ENCODE measurements around the gene PHF8.

Gene PHF8

GRCh38 chrX:53939127-53939526, 105.1 kb downstream of the PHF8 start:
- Histone ChIP-seq H3K4me2 (ENCODE audit: low read length) (no peak overlapping the region), H2AFZ (ENCODE audit: low read depth, low read length) (no peak overlapping the region), H4K20me1 (ENCODE audit: insufficient read depth, low read length) (no peaks in the 10 kb centered on the region), H3K4me3 (ENCODE audit: low read length) (no peak overlapping the region), H3K9ac (ENCODE audit: low read length) (no peak overlapping the region), H3K36me3 (replicated peaks; ENCODE audit: low read depth, low read length) (peaks cover 3% of the 10 kb centered on the region), H3K9me3 (ENCODE audit: insufficient read depth, low read length) (no peaks in the 10 kb centered on the region), H3K4me1 (ENCODE audit: low read length) (peaks cover 3% of the 10 kb centered on the region; the same call in 1 of the 2 replicates), H3K27me3 (ENCODE audit: low read depth, low read length) (no peaks in the 10 kb centered on the region), H3K79me2 (ENCODE audit: low read length) (no peaks in the 10 kb centered on the region), H3K27ac (ENCODE audit: low read length) (no peak overlapping the region)
- TF ChIP-seq, protein P1, sequence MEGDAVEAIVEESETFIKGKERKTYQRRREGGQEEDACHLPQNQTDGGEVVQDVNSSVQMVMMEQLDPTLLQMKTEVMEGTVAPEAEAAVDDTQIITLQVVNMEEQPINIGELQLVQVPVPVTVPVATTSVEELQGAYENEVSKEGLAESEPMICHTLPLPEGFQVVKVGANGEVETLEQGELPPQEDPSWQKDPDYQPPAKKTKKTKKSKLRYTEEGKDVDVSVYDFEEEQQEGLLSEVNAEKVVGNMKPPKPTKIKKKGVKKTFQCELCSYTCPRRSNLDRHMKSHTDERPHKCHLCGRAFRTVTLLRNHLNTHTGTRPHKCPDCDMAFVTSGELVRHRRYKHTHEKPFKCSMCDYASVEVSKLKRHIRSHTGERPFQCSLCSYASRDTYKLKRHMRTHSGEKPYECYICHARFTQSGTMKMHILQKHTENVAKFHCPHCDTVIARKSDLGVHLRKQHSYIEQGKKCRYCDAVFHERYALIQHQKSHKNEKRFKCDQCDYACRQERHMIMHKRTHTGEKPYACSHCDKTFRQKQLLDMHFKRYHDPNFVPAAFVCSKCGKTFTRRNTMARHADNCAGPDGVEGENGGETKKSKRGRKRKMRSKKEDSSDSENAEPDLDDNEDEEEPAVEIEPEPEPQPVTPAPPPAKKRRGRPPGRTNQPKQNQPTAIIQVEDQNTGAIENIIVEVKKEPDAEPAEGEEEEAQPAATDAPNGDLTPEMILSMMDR (IDR thresholded peaks at IDR 0.05; ENCODE audit: low read depth, low read length): no peak
- no peak for TF ChIP-seq EZH2phosphoT487 (IDR thresholded peaks at IDR 0.05; ENCODE audit: low read depth)

GRCh38 chrX:53930515-53931380, 113.5 kb downstream of the PHF8 start:
- Histone ChIP-seq H3K36me3 (replicated peaks; ENCODE audit: low read depth, low read length) (no peaks in the 10 kb centered on the region), H3K9me3 (ENCODE audit: insufficient read depth, low read length) (no peaks in the 10 kb centered on the region), H4K20me1 (ENCODE audit: insufficient read depth, low read length) (no peaks in the 10 kb centered on the region), H3K79me2 (ENCODE audit: low read length) (no peaks in the 10 kb centered on the region), H3K27me3 (ENCODE audit: low read depth, low read length) (no peaks in the 10 kb centered on the region), H3K9ac (ENCODE audit: low read length) (no peak overlapping the region), H3K4me3 (ENCODE audit: low read length) (no peak overlapping the region), H2AFZ (ENCODE audit: low read depth, low read length) (no peak overlapping the region), H3K4me1 (ENCODE audit: low read length) (no peaks in the 10 kb centered on the region), H3K27ac (ENCODE audit: low read length) (no peak overlapping the region), H3K4me2 (ENCODE audit: low read length) (no peak overlapping the region)
- TF ChIP-seq EZH2phosphoT487 (IDR thresholded peaks at IDR 0.05; ENCODE audit: low read depth): no peak
- TF ChIP-seq, protein P1 (IDR thresholded peaks at IDR 0.05; ENCODE audit: low read depth, low read length): no peak

DNA sequence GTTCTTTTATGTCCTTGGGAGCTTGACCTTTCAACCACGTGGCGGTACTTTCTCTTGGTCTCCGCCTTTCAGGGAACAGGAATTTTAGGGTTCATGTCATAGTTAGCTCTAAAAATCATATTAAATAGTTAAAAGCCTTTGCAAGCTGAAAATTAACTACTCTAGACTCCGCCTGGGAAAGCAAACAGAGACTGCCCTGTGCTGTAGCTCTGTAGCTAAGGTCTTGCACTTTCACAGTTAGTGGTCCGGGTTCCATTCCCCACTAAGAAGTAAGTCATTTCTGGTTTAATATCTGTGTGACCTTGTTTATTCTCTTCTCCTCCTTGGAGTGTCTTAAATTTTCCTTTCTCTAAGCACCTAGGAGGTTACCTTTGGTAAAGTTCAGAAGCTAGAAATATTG, 118.2 kb downstream of the PHF8 start:
- no peak overlapping the region for H3K4me3 ChIP-seq (ENCODE audit: low read length)

GRCh38 chrX:53918702-53919101, 125.6 kb downstream of the PHF8 start:
- H3K9ac ChIP-seq (ENCODE audit: low read length): no peak overlapping the region
- no peaks in the 10 kb centered on the region for H3K36me3 ChIP-seq (replicated peaks; ENCODE audit: low read depth, low read length)
- no peak overlapping the region for H3K4me2 ChIP-seq (ENCODE audit: low read length)
- no peaks in the 10 kb centered on the region for H3K27me3 ChIP-seq (ENCODE audit: low read depth, low read length)
- H3K79me2 ChIP-seq (ENCODE audit: low read length): no peaks in the 10 kb centered on the region
- H3K4me3 ChIP-seq (ENCODE audit: low read length): no peak overlapping the region
- no peak for TF ChIP-seq EZH2phosphoT487 (IDR thresholded peaks at IDR 0.05; ENCODE audit: low read depth)
- TF ChIP-seq, protein P1 (IDR thresholded peaks at IDR 0.05; ENCODE audit: low read depth, low read length): no peak
- H3K9me3 ChIP-seq (ENCODE audit: insufficient read depth, low read length): no peaks in the 10 kb centered on the region
- H3K4me1 ChIP-seq (ENCODE audit: low read length): no peaks in the 10 kb centered on the region
- H2AFZ ChIP-seq (ENCODE audit: low read depth, low read length): no peak overlapping the region
- no peak overlapping the region for H3K27ac ChIP-seq (ENCODE audit: low read length)
- no peaks in the 10 kb centered on the region for H4K20me1 ChIP-seq (ENCODE audit: insufficient read depth, low read length)

More for the DNA sequence above, 118.2 kb downstream of the PHF8 start:
- Histone ChIP-seq H3K9ac (ENCODE audit: low read length) (no peak overlapping the region), H2AFZ (ENCODE audit: low read depth, low read length) (no peak overlapping the region), H3K9me3 (ENCODE audit: insufficient read depth, low read length) (no peaks in the 10 kb centered on the region), H3K27ac (ENCODE audit: low read length) (no peak overlapping the region), H3K36me3 (replicated peaks; ENCODE audit: low read depth, low read length) (no peaks in the 10 kb centered on the region), H3K27me3 (ENCODE audit: low read depth, low read length) (no peaks in the 10 kb centered on the region), H3K4me1 (ENCODE audit: low read length) (no peaks in the 10 kb centered on the region), H3K79me2 (ENCODE audit: low read length) (no peaks in the 10 kb centered on the region), H4K20me1 (ENCODE audit: insufficient read depth, low read length) (no peaks in the 10 kb centered on the region), H3K4me2 (ENCODE audit: low read length) (no peak overlapping the region)
- TF ChIP-seq, protein P1 (IDR thresholded peaks at IDR 0.05; ENCODE audit: low read depth, low read length): no peak
- no peak for TF ChIP-seq EZH2phosphoT487 (IDR thresholded peaks at IDR 0.05; ENCODE audit: low read depth)

Data from OCI-LY3 (cell line).